Measurements from ENCODE around the gene KRTAP4-5.
"Not testable (repeated sequence)": the region's sequence is repeated elsewhere in the genome, so short reads cannot be mapped to it uniquely, and the experiment has no call there.

Gene KRTAP4-5

DNA sequence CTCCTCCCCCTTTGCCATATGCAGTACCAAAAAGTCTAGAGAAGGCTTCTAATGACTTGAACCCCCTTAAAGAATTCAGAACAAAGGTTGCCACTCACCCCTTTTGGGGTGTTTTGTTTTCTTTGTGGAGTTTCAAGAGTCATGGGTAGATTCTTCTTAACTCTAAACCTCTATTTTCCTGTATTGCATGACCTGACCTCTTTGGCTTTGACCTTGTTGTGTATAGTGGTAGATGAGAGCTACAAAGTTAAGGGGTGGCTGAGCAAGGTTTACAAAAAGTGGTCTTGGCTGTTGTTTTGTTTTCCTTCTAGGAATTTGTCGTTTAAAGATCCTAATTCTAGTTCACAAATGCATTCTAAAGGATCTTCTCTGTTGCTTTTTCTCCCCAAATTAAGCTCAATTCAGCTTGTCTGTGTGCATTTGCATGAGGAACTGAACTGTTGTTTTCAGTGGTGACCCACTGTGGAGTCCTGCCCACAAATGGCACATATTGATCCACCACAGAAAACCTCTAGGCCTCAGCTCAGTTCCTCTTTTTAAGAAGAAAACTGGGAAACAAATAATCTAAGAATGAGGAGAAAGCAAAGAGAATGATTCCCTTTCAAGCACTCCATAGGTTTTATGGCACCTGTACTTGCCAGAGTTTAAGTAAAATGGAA lies 40.8 kb downstream of the KRTAP4-5 start:
- not testable (repeated sequence) for DNase-seq (ENCODE audit: low spot score)

DNA sequence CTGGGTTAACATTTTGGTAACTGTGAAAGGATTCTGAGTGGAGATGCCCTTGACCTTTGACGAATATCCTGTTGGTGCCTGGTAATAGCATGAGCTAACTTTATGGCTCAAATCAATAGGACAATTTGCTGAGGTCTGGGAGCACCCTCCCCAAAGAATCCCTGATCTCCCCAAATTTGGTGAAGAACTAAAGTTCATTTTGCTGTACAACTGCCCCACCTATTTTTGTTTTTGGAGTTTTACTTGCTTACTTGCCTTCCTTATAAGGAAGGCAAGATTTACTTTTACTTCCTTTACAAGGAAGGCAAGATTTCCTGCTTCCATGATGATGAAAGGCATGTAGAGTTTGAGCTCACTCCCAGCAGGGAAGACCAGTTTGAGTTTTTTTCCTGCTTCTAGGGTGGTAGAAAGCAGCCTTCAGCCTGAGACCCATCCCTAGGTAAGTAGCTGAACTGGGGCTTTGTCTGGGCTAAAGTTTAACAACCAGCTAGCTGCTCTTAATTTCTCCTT lies 41.6 kb downstream of the KRTAP4-5 start:
- no peak for DNase-seq (ENCODE audit: low spot score)

DNA sequence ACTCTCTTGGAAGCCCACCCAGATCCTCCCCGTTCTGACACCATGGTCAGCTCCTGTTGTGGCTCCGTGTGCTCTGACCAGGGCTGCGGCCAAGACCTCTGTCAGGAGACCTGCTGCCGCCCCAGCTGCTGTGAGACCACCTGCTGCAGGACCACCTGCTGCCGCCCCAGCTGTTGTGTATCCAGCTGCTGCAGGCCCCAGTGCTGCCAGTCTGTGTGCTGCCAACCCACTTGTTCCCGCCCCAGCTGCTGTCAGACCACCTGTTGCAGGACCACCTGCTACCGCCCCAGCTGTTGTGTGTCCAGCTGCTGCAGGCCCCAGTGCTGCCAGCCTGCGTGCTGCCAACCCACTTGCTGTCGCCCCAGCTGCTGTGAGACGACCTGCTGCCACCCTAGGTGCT lies 44.3 kb downstream of the KRTAP4-5 start, which contains the start of gene KRTAP4-9:
Gene KRTAP4-9 (plus strand): TSS at position 43 of the 400 bp plus-strand sequence. CDS start 0 bp downstream, at position 43.
- not testable (repeated sequence) for DNase-seq (ENCODE audit: low spot score)

DNA sequence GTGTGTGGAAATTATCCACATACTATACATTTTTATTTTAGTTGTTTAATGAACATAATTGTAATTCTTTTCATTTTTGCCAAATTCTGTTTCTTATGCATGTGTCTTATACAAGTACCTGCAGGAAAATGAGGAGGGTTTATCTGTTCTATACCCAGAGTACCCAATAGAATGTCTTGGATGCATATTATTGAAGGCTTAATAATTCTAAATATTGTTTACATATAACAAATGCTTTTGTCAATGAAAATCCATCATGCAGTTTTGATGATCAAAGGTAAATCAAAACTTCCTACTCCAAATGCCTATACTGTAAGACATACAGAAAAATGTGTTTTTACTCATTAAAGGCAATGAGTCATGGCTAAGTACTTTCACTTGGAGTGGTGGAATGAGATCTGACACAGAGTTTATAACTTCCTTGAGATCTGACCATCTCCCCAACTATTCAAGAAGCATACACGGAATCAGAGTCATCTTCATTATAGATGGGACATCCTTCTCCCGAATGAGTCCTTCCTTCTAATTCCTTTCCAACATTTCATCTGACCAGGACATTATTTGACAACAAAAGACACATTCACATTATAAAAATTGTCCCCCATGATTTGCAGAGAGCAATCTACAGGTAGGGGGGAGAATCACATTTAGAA lies 45.1 kb downstream of the KRTAP4-5 start:
- not testable (repeated sequence) for DNase-seq (ENCODE audit: low spot score)

DNA sequence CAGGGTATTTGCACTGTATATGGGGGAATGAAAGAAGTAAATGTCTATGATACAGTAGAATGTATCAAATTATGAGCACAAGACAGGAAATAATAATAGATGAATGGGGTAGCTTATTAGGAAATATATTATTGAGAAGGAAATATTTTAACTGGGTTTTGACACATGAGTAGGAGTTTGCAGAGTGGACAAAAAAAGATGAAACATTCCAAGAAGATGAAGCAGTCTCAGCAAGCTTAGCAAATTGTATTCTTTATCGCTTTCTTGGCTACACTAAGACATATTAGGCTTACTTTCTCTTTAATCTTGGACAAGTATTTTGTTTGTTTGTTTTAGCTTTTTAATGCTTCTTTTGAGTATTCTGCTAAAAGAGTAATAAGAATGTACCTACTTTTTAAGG lies 45.7 kb downstream of the KRTAP4-5 start:
- no peak for DNase-seq (ENCODE audit: low spot score)

DNA sequence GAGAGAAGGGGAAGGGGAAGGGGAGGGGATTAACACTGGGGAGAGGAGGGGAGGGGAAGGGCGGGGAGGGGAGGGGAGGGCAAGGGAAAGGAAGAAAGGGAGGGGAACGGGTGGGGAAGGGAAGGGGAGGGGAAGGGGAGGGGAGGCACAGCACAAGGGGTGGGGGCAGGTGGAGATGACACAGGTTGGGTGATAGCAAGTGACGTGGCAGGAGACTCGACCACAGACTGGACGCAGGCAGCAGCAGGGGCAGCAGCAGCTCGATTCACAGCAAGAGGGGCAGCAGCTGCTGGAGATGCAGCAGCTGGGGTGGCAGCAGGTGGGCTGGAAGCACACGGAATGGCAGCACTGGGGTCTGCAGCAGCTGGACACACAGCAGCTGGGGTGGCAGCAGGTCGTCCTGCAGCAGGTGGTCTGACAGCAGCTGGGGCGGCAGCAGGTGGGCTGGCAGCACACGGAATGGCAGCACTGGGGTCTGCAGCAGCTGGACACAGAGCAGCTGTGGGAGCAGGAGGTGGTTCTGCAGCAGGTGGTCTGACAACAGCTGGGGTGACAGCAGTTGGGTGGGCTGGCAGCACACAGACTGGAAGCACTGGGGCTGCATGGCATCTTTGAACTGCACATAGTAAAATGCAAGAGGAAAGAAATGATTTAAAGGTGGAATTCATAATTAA lies 47.9 kb downstream of the KRTAP4-5 start, which contains the start of gene KRTAP4-16:
Gene KRTAP4-16 (minus strand): TSS at position 624 of the 674 bp plus-strand sequence. CDS start 0 bp downstream, at position 624.
- no peak for DNase-seq (ENCODE audit: low spot score)

DNA sequence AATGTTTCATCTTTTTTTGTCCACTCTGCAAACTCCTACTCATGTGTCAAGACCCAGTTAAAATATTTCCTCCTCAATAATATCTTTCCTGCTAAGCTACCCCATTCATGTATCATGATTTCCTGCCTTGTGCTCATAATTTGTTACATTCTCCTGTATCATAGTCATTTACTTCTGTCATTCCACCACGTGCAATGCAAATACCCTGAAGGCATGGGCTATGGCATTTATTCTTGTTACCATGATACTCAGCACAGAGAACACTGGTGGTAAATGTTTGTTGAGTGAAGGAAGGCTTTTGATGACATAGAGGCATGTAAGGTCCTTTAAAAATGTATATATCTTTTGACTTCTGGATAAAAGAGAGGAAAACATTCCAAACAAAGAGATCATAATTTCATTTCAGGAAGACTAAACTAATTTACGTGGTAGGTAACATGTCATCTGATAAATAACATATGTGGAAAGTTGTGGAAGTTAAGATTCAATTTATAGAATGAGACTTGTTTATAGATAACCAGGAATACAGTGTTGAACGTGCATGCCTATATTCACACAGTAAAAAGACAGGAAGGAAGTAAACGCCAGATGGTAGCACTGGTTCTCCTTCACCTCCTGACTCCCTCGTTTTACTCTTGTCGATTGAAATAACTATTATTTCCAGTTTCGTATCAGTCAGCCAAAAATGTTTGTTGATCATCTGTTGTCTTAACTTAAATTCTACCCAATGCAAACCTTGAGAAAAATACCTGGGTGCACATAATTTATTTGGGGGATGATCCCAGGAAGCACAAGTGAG lies 49.7 kb downstream of the KRTAP4-5 start:
- DNase-seq (ENCODE audit: low spot score), result not testable (repeated sequence)

All from LoVo (cell line).